H9 (cell line): Measurements from ENCODE around the gene MCCC2. TPM values are rescaled to one million over a fixed set of nuclear protein-coding genes. Genes with fewer than 3 reads are reported as not detected.

Source experiments
- DNase-seq: peaks from one replicate; pipeline ENCODE4 v3.0.0-alpha.2; 2017
- H2AFZ ChIP-seq: one replicate; pipeline ENCODE4 v1.6.1; 2013; ENCODE audit warnings: mild to moderate bottlenecking, low read length, control low read depth, moderate library complexity
- H2AK5ac ChIP-seq: 2 replicates; pipeline ENCODE4 v1.6.1; 2013; ENCODE audit warnings: low read length, control low read depth, mixed read lengths; ENCODE audit not compliant: insufficient read length
- H2BK120ac ChIP-seq: one replicate; pipeline ENCODE4 v1.6.1; 2013; ENCODE audit warnings: low read depth, mild to moderate bottlenecking, low read length, control low read depth, inconsistent platforms; ENCODE audit not compliant: poor library complexity, severe bottlenecking
- H2BK12ac ChIP-seq: 2 replicates; pipeline ENCODE4 v1.6.1; 2013; ENCODE audit warnings: low read length, control low read depth, mixed read lengths, low read depth; ENCODE audit not compliant: insufficient read length
- H2BK15ac ChIP-seq: 2 replicates; pipeline ENCODE4 v1.6.1; 2013; ENCODE audit warnings: low read depth, low read length, control low read depth
- H2BK20ac ChIP-seq: one replicate; pipeline ENCODE4 v1.6.1; 2013; ENCODE audit warnings: low read depth, mild to moderate bottlenecking, low read length, control low read depth, inconsistent platforms; ENCODE audit not compliant: poor library complexity, severe bottlenecking
- H2BK5ac ChIP-seq: 2 replicates; pipeline ENCODE4 v1.6.1; 2013; ENCODE audit warnings: low read length, control low read depth, mixed read lengths; ENCODE audit not compliant: insufficient read length
- H3K14ac ChIP-seq: 2 replicates; pipeline ENCODE4 v1.6.1; 2013; ENCODE audit warnings: low read length, control low read depth; ENCODE audit not compliant: insufficient read depth
- H3K18ac ChIP-seq: 2 replicates; pipeline ENCODE4 v1.6.1; 2013; ENCODE audit warnings: low read depth, mild to moderate bottlenecking, mixed read lengths, low read length, control low read depth; ENCODE audit not compliant: insufficient read length
- H3K23ac ChIP-seq: 2 replicates; pipeline ENCODE4 v1.6.1; 2013; ENCODE audit warnings: low read length, control low read depth, mixed read lengths, low read depth; ENCODE audit not compliant: insufficient read length
- H3K23me2 ChIP-seq: 2 replicates; pipeline ENCODE4 v1.6.1; 2013; ENCODE audit warnings: low read depth, mild to moderate bottlenecking, mixed read lengths, low read length, control low read depth; ENCODE audit not compliant: insufficient read length, poor library complexity, severe bottlenecking
- H3K27ac ChIP-seq: 2 replicates; pipeline ENCODE4 v1.5.1; 2013; ENCODE audit warnings: low read length, control low read depth, mixed read lengths, low read depth; ENCODE audit not compliant: insufficient read length
- H3K27me3 ChIP-seq: 2 replicates; pipeline ENCODE4 v1.6.1; 2013; ENCODE audit warnings: low read length, control low read depth, inconsistent platforms; ENCODE audit not compliant: insufficient read depth
- H3K4ac ChIP-seq: 2 replicates; pipeline ENCODE4 v1.6.1; 2013; ENCODE audit warnings: low read depth, mild to moderate bottlenecking, control low read depth, inconsistent platforms, low read length, moderate library complexity
- H3K4me1 ChIP-seq: 2 replicates; pipeline ENCODE4 v1.6.1; 2013; ENCODE audit warnings: low read length, control low read depth, inconsistent platforms; ENCODE audit not compliant: insufficient read depth
- H3K4me2 ChIP-seq: 2 replicates; pipeline ENCODE4 v1.6.1; 2013; ENCODE audit warnings: low read length, control low read depth, mixed read lengths; ENCODE audit not compliant: insufficient read length, insufficient read depth
- H3K56ac ChIP-seq: 2 replicates; pipeline ENCODE4 v1.6.1; 2013; ENCODE audit warnings: low read depth, mild to moderate bottlenecking, mixed read lengths, low read length, control low read depth; ENCODE audit not compliant: insufficient read length
- H3K79me1 ChIP-seq: 2 replicates; pipeline ENCODE4 v1.6.1; 2013; ENCODE audit warnings: low read depth, mild to moderate bottlenecking, moderate library complexity, low read length, control low read depth, inconsistent platforms; ENCODE audit not compliant: insufficient read depth, poor library complexity, severe bottlenecking
- H3K79me2 ChIP-seq: 2 replicates; pipeline ENCODE4 v1.6.1; 2013; ENCODE audit warnings: low read length, control low read depth, inconsistent platforms; ENCODE audit not compliant: insufficient read depth
- H3K9ac ChIP-seq: 2 replicates; pipeline ENCODE4 v1.6.1; 2013; ENCODE audit warnings: low read length, control low read depth, mixed read lengths; ENCODE audit not compliant: insufficient read length; ENCODE audit errors: extremely low read depth
- H3K9me3 ChIP-seq: one replicate; pipeline ENCODE4 v1.6.1; 2013; ENCODE audit warnings: low read depth, low read length, inconsistent platforms; ENCODE audit not compliant: control insufficient read depth
- H3T11ph ChIP-seq: one replicate; pipeline ENCODE4 v1.6.1; 2013; ENCODE audit warnings: mild to moderate bottlenecking, low read length, control low read depth, inconsistent platforms
- H4K20me1 ChIP-seq: one replicate; pipeline ENCODE4 v1.6.1; 2013; ENCODE audit not compliant: control insufficient read depth, insufficient read length, insufficient read depth
- H4K5ac ChIP-seq: 2 replicates; pipeline ENCODE4 v1.6.1; 2013; ENCODE audit warnings: low read depth, mild to moderate bottlenecking, mixed read lengths, low read length, control low read depth; ENCODE audit not compliant: insufficient read length
- H4K8ac ChIP-seq: replicated peaks from 2 replicates; pipeline ENCODE4 v1.6.1; 2013; ENCODE audit warnings: low read length, control low read depth, mixed read lengths, low read depth; ENCODE audit not compliant: insufficient read length
- H4K91ac ChIP-seq: 2 replicates; pipeline ENCODE4 v1.6.1; 2013; ENCODE audit warnings: low read depth, mild to moderate bottlenecking, moderate library complexity, mixed read lengths, low read length, control low read depth; ENCODE audit not compliant: insufficient read length
- H3K27ac Mint-ChIP-seq, 3 experiments: 2 replicates in 2 of 3; 3 replicates in 1 of 3; pipeline ENCODE4 v1.8.0; 2020 to 2021; ENCODE audit warnings: mixed read lengths in 3 of 3, mild to moderate bottlenecking in 1 of 3, moderate library complexity in 1 of 3
- H3K27me3 Mint-ChIP-seq: 2 replicates; pipeline ENCODE4 v1.8.0; 2021; ENCODE audit warnings: low read depth, mild to moderate bottlenecking, moderate library complexity, mixed read lengths
- H3K36me3 Mint-ChIP-seq, 3 experiments: 2 replicates in 2 of 3; 3 replicates in 1 of 3; pipeline ENCODE4 v1.8.0; 2020 to 2021; ENCODE audit warnings: low read depth in 3 of 3, mixed read lengths in 3 of 3; ENCODE audit not compliant: insufficient read depth in 1 of 3
- H3K4me1 Mint-ChIP-seq, 2 experiments: 2 replicates each; pipeline ENCODE4 v1.8.0; 2020; ENCODE audit warnings: mixed read lengths in 2 of 2
- H3K4me3 Mint-ChIP-seq, 2 experiments: 2 replicates in 1 of 2; 3 replicates in 1 of 2; pipeline ENCODE4 v1.8.0; 2020 to 2021; ENCODE audit warnings: mild to moderate bottlenecking in 2 of 2, mixed read lengths in 2 of 2, moderate library complexity in 1 of 2
- H3K9me3 Mint-ChIP-seq, 2 experiments: 2 replicates in 1 of 2; 3 replicates in 1 of 2; pipeline ENCODE4 v1.8.0; 2020; ENCODE audit warnings: mild to moderate bottlenecking in 2 of 2, mixed read lengths in 2 of 2, moderate library complexity in 1 of 2
- CTCF ChIP-seq: fragments of 200-600 bp; sonication (generic); conservative IDR thresholded peaks from 3 replicates; pipeline ENCODE4 v1.8.0; 2021; ENCODE audit warnings: antibody characterized with exemption, mild to moderate bottlenecking
- WGBS: extraction: QIAGEN DNeasy Blood & Tissue Kit; methylation state at CpG from one replicate; pipeline ENCODE4 v1.1.7; 2013; ENCODE audit warnings: missing lambda C conversion rate, low lambda C conversion rate, mixed read lengths; ENCODE audit not compliant: insufficient read length; ENCODE audit errors: extremely low coverage; 5-methylcytosine and 5-hydroxymethylcytosine counted together
- total RNA-seq: library from RNA; stranded (reverse); gene quantifications from 2 replicates; pipeline ENCODE4 v1.2.1, GENCODE V29; 2021

Gene MCCC2
- total RNA-seq, 1 experiment from 2014 or later, result 62.7 TPM

GRCh38 chr5:71588533-71588885 lies 1.4 kb downstream of the MCCC2 start:
- no peaks in the 10 kb centered on the region for H3K4me1 ChIP-seq
- no peaks in the 10 kb centered on the region for H4K20me1 ChIP-seq
- Mint-ChIP-seq H3K27ac (no peak overlapping the region), H3K9me3 (no peaks in the 10 kb centered on the region; a peak in 1 of 5 replicates), H3K4me3 (peak overlapping the region; percentile 83 to 92), H3K36me3 (peaks cover 5 to 8% (median 7%) of the 10 kb centered on the region in 3 experiments; a peak in 4 of 7 replicates), H3K27me3 (no peaks in the 10 kb centered on the region; the same call in 1 of the 2 replicates), H3K4me1 (peaks cover 14 to 18% of the 10 kb centered on the region in 2 experiments)
- no peak overlapping the region for H3K4ac ChIP-seq
- H3K79me1 ChIP-seq, result no peaks in the 10 kb centered on the region
- no peak overlapping the region for H2AK5ac ChIP-seq
- H4K8ac ChIP-seq, result no peak overlapping the region
- H2BK12ac ChIP-seq, result no peak overlapping the region
- H2AFZ ChIP-seq, result no peak overlapping the region
- H3T11ph ChIP-seq, result no peak overlapping the region
- H2BK20ac ChIP-seq, result no peak overlapping the region
- no peaks in the 10 kb centered on the region for H3K9me3 ChIP-seq
- H3K56ac ChIP-seq, result no peak overlapping the region
- no peak overlapping the region for H2BK15ac ChIP-seq
- H4K91ac ChIP-seq, result no peak overlapping the region
- no peaks in the 10 kb centered on the region for H3K27me3 ChIP-seq
- H3K27ac ChIP-seq, result no peak overlapping the region
- WGBS, result no CpG with 5 or more reads among the region's 2 CpGs
- no peak overlapping the region for H3K9ac ChIP-seq
- no peak overlapping the region for H3K4me2 ChIP-seq
- peaks cover 8% of the 10 kb centered on the region for H3K23me2 ChIP-seq
- H3K18ac ChIP-seq, result no peak overlapping the region
- H3K14ac ChIP-seq, result no peak overlapping the region
- no peak overlapping the region for H2BK120ac ChIP-seq
- no peak for TF ChIP-seq CTCF
- DNase-seq, result no peak
- no peak overlapping the region for H2BK5ac ChIP-seq
- H3K79me2 ChIP-seq, result peaks cover 20% of the 10 kb centered on the region; the same call in 1 of the 2 replicates
- H4K5ac ChIP-seq, result no peak overlapping the region
- H3K23ac ChIP-seq, result no peak overlapping the region
